ENCODE measurements around the gene VGLL4.

VGLL4 gene

GRCh38 chr3:11606865-11607440 is 36.8 kb downstream of the VGLL4 start:
- Histone ChIP-seq H3K4me3 (replicated peaks; ENCODE audit: insufficient read depth, low read length) (no peak overlapping the region), H3K27ac (replicated peaks) (no peak overlapping the region), H3K27me3 (ENCODE audit: insufficient read depth, poor library complexity, severe bottlenecking) (no peaks in the 10 kb centered on the region)
- no peak for TF ChIP-seq SPI1 (IDR thresholded peaks at IDR 0.05; ENCODE audit: borderline replicate concordance, low read depth)
- TF ChIP-seq CTCF (IDR thresholded peaks at IDR 0.05; ENCODE audit: insufficient read depth, low read length), result no peak
- no peak for TF ChIP-seq GABPA (IDR thresholded peaks at IDR 0.05; ENCODE audit: low read depth)
- TF ChIP-seq REST (IDR thresholded peaks at IDR 0.05; ENCODE audit: insufficient replicate concordance, low read depth), result no peak
- TF ChIP-seq POLR2AphosphoS5 (IDR thresholded peaks at IDR 0.05; ENCODE audit: low read depth), result no peak
- no peak for DNase-seq (ENCODE audit: low read depth in 1 of 2, low spot score in 1 of 2)

GRCh38 chr3:11606090-11606784 is 37.5 kb downstream of the VGLL4 start:
- Histone ChIP-seq H3K27me3 (ENCODE audit: insufficient read depth, poor library complexity, severe bottlenecking) (no peaks in the 10 kb centered on the region), H3K4me3 (replicated peaks; ENCODE audit: insufficient read depth, low read length) (no peak overlapping the region), H3K27ac (replicated peaks) (no peak overlapping the region)
- DNase-seq (ENCODE audit: low read depth in 1 of 2, low spot score in 1 of 2), result no peak
- TF ChIP-seq SPI1 (IDR thresholded peaks at IDR 0.05; ENCODE audit: borderline replicate concordance, low read depth) (no peak), GABPA (IDR thresholded peaks at IDR 0.05; ENCODE audit: low read depth) (no peak)

GRCh38 chr3:11605398-11605797 is 38.3 kb downstream of the VGLL4 start:
- Histone ChIP-seq H3K4me3 (replicated peaks; ENCODE audit: insufficient read depth, low read length) (no peak overlapping the region), H3K27ac (replicated peaks) (no peak overlapping the region), H3K27me3 (ENCODE audit: insufficient read depth, poor library complexity, severe bottlenecking) (no peaks in the 10 kb centered on the region)
- TF ChIP-seq REST (IDR thresholded peaks at IDR 0.05; ENCODE audit: insufficient replicate concordance, low read depth) (no peak), POLR2AphosphoS5 (IDR thresholded peaks at IDR 0.05; ENCODE audit: low read depth) (no peak), SPI1 (IDR thresholded peaks at IDR 0.05; ENCODE audit: borderline replicate concordance, low read depth) (no peak), GABPA (IDR thresholded peaks at IDR 0.05; ENCODE audit: low read depth) (no peak), CTCF (IDR thresholded peaks at IDR 0.05; ENCODE audit: insufficient read depth, low read length) (no peak)
- no peak for DNase-seq (ENCODE audit: low read depth in 1 of 2, low spot score in 1 of 2)

- no peak overlapping the region for H3K4me3 ChIP-seq (replicated peaks; ENCODE audit: insufficient read depth, low read length)
- TF ChIP-seq CTCF (IDR thresholded peaks at IDR 0.05; ENCODE audit: insufficient read depth, low read length), result no peak
- TF ChIP-seq REST (IDR thresholded peaks at IDR 0.05; ENCODE audit: insufficient replicate concordance, low read depth), result no peak
- TF ChIP-seq POLR2AphosphoS5 (IDR thresholded peaks at IDR 0.05; ENCODE audit: low read depth), result no peak
- TF ChIP-seq GABPA (IDR thresholded peaks at IDR 0.05; ENCODE audit: low read depth), result no peak
- DNase-seq (ENCODE audit: low read depth in 1 of 2, low spot score in 1 of 2), result no peak
- no peak overlapping the region for H3K27ac ChIP-seq (replicated peaks)
- no peaks in the 10 kb centered on the region for H3K27me3 ChIP-seq (ENCODE audit: insufficient read depth, poor library complexity, severe bottlenecking)
Measured at GRCh38 chr3:11604139-11604892, 39.4 kb downstream of the VGLL4 start.

Measured in HL-60 (cell line).